OCI-LY3 (cell line): Measurements from ENCODE around the gene PAGE2.
"Not testable (repeated sequence)": the region's sequence is repeated elsewhere in the genome, so short reads cannot be mapped to it uniquely, and the experiment has no call there.

Experiments used
- H2AFZ ChIP-seq: fragments of 200-600, 300-600 bp; shearing (Covaris generic); 2 replicates; pipeline ENCODE4 v1.6.0; 2014; ENCODE audit warnings: antibody characterized with exemption, low read depth, low read length
- H3K27ac ChIP-seq: fragments of 200-600, 300-600 bp; sonication (generic); 2 replicates; pipeline ENCODE4 v1.5.1; 2014; ENCODE audit warnings: mild to moderate bottlenecking, low read length, moderate library complexity, mixed read lengths
- H3K27me3 ChIP-seq: fragments of 200-600, 300-600 bp; sonication (generic); 2 replicates; pipeline ENCODE4 v1.6.1; 2014; ENCODE audit warnings: low read depth, low read length, mixed read lengths
- H3K36me3 ChIP-seq: fragments of 200-600, 300-600 bp; sonication (generic); replicated peaks from 2 replicates; pipeline ENCODE3; 2014; ENCODE audit warnings: low read depth, low read length, mixed read lengths
- H3K4me1 ChIP-seq: fragments of 300-600, 200-600 bp; sonication (generic); 2 replicates; pipeline ENCODE4 v1.6.1; 2014; ENCODE audit warnings: low read length, mixed read lengths
- H3K4me2 ChIP-seq: fragments of 200-600, 300-600 bp; sonication (generic); 2 replicates; pipeline ENCODE4 v1.6.1; 2014; ENCODE audit warnings: low read length, mixed read lengths
- H3K4me3 ChIP-seq: fragments of 300-600, 200-600 bp; sonication (generic); 2 replicates; pipeline ENCODE4 v1.5.1; 2014; ENCODE audit warnings: antibody characterized with exemption, mild to moderate bottlenecking, low read length, moderate library complexity
- H3K79me2 ChIP-seq: fragments of 300-600, 200-600 bp; shearing (Covaris generic); 2 replicates; pipeline ENCODE4 v1.6.1; 2014; ENCODE audit warnings: mild to moderate bottlenecking, low read length, mixed read lengths
- H3K9ac ChIP-seq: fragments of 300-600, 200-600 bp; shearing (Covaris generic); 2 replicates; pipeline ENCODE4 v1.6.0; 2014; ENCODE audit warnings: mild to moderate bottlenecking, low read length, moderate library complexity
- H3K9me3 ChIP-seq: fragments of 200-600, 300-600 bp; shearing (Covaris generic); 2 replicates; pipeline ENCODE4 v1.6.1; 2014; ENCODE audit warnings: low read length, mixed read lengths; ENCODE audit not compliant: insufficient read depth
- H4K20me1 ChIP-seq: fragments of 200-600, 300-600 bp; sonication (generic); 2 replicates; pipeline ENCODE4 v1.6.1; 2016; ENCODE audit warnings: low read length, mixed read lengths; ENCODE audit not compliant: insufficient read depth
- CTCF ChIP-seq: fragments of 200-600, 300-600 bp; sonication (generic); IDR thresholded peaks from 2 replicates; pipeline ENCODE4 v1.5.1; 2014; ENCODE audit warnings: antibody characterized with exemption, low read length, low read depth
- EZH2phosphoT487 ChIP-seq: fragments of 200-600 bp; shearing (Covaris generic); IDR thresholded peaks from 2 replicates; pipeline ENCODE4 v1.6.1; 2018; ENCODE audit warnings: antibody characterized with exemption, mixed run types, low read depth

The PAGE2 gene, protein sequence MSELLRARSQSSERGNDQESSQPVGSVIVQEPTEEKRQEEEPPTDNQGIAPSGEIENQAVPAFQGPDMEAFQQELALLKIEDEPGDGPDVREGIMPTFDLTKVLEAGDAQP

DNA sequence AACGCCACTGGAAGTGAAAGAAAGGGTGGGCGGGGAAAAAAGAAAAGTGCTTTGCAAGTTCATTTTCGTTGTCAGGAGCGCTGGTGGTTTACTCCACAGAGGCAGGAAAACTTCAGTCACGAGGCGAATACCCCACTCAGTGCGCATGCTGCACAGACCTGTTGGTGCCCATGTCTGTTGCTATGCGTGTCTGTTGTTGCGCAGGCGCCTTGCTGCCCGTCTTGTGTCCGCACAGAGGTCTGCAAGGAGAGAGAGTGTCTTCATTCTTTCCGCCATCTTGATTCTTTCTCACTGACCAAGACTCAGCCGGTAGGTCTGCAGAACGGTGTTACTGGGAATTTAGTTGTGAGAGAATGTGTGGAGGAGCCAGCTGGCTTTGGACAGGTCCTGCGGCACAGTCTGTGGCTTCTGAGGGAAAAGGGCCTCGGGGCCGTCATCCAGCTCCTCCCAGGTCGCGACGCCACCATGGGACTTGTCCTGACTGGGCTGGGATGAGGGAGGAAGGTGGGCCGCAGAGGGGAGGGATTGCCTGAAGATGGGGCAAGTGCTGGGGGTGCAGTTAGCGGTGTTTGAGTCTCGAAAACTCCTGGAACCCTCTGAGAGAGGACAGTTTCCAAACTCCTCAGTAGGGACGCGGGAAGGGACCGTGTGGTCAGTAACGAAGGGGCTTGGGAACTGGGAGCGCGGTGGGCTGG, at the start of gene PAGE2:
TSS of gene PAGE2 (plus strand) at position 224 of the 695 bp plus-strand sequence. CDS start 1,003 bp downstream, outside the sequence.
- H3K4me3 ChIP-seq, result no peak within 1 kb of the TSS
- H3K27ac ChIP-seq, result no peak within 1 kb of the TSS
- H3K27me3 ChIP-seq, result no peaks in the 10 kb centered on the region
- no peak within 1 kb of the TSS for H3K9ac ChIP-seq
- no peak within 1 kb of the TSS for H3K4me2 ChIP-seq
- H2AFZ ChIP-seq, result no peak within 1 kb of the TSS
- H3K9me3 ChIP-seq, result no peaks in the 10 kb centered on the region
- no peak for TF ChIP-seq EZH2phosphoT487
- no peak for TF ChIP-seq CTCF
- no peaks in the 10 kb centered on the region for H3K79me2 ChIP-seq
- no peaks in the 10 kb centered on the region for H4K20me1 ChIP-seq
- H3K36me3 ChIP-seq, result no peaks in the 10 kb centered on the region
- no peaks in the 10 kb centered on the region for H3K4me1 ChIP-seq

DNA sequence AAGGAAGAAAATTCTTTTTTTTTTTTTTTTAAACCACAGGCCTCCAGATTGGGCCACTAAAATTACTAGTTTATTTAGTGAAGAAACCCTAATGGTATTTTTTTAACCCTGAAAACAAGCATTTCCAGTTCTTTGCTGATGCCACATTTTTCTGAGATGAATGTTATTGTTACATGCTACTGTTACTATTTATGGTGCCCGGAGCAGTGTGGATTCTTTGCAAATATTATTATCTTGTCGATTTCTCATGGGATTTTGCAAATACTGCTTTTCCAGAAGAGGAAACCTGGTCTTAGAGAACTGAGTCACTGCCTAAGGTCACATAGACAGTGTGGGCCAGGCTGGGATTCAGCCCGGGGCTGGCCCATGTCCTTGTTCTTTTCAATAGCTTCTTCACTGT, 49.3 kb upstream of the PAGE2 start:
- H3K4me3 ChIP-seq, result no peak overlapping the region
- H3K36me3 ChIP-seq, result no peaks in the 10 kb centered on the region
- no peak overlapping the region for H2AFZ ChIP-seq
- H3K4me2 ChIP-seq, result no peak overlapping the region
- H3K79me2 ChIP-seq, result no peaks in the 10 kb centered on the region
- no peak overlapping the region for H3K9ac ChIP-seq
- no peaks in the 10 kb centered on the region for H3K4me1 ChIP-seq
- TF ChIP-seq EZH2phosphoT487 (no peak), CTCF (no peak)
- H3K27me3 ChIP-seq, result no peaks in the 10 kb centered on the region
- H4K20me1 ChIP-seq, result no peaks in the 10 kb centered on the region
- no peaks in the 10 kb centered on the region for H3K9me3 ChIP-seq
- no peak overlapping the region for H3K27ac ChIP-seq

DNA sequence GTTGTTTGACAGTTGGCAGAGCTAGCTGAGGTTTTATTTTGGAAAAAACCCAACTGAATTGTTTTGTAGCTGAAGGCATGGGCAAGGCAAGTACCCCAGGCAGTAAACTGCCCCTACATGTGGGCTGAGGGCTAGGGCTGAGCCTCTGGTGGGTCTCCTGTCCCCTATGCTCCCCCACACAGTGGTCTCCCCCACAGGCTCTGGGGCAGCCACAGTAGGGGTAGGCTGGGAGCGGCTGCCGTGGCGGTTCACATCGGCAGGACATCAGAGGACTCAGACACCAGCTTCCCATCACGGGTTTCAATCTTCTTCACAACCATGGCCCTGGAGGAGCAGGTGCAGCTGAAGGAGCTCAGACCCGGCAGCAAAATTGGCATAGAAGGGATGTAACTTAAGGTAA, 47.3 kb upstream of the PAGE2 start:
- no peak overlapping the region for H3K27ac ChIP-seq
- H3K27me3 ChIP-seq, result no peaks in the 10 kb centered on the region
- H3K79me2 ChIP-seq, result no peaks in the 10 kb centered on the region
- H3K4me2 ChIP-seq, result no peak overlapping the region
- no peak overlapping the region for H3K4me3 ChIP-seq
- no peak for TF ChIP-seq CTCF
- no peak for TF ChIP-seq EZH2phosphoT487
- H4K20me1 ChIP-seq, result no peaks in the 10 kb centered on the region
- no peak overlapping the region for H3K9ac ChIP-seq
- no peaks in the 10 kb centered on the region for H3K36me3 ChIP-seq
- no peaks in the 10 kb centered on the region for H3K4me1 ChIP-seq
- H3K9me3 ChIP-seq, result no peaks in the 10 kb centered on the region
- H2AFZ ChIP-seq, result no peak overlapping the region

- H3K9ac ChIP-seq, H2AFZ ChIP-seq, H4K20me1 ChIP-seq, H3K4me1 ChIP-seq, H3K27me3 ChIP-seq, H3K4me3 ChIP-seq, H3K79me2 ChIP-seq, H3K9me3 ChIP-seq, H3K27ac ChIP-seq, H3K4me2 ChIP-seq, H3K36me3 ChIP-seq: not testable (repeated sequence)
Observed at GRCh38 chrX:55050599-55050998, 38.2 kb upstream of the PAGE2 start.
